ENCODE measurements around the gene SPOPL.

Gene SPOPL

DNA sequence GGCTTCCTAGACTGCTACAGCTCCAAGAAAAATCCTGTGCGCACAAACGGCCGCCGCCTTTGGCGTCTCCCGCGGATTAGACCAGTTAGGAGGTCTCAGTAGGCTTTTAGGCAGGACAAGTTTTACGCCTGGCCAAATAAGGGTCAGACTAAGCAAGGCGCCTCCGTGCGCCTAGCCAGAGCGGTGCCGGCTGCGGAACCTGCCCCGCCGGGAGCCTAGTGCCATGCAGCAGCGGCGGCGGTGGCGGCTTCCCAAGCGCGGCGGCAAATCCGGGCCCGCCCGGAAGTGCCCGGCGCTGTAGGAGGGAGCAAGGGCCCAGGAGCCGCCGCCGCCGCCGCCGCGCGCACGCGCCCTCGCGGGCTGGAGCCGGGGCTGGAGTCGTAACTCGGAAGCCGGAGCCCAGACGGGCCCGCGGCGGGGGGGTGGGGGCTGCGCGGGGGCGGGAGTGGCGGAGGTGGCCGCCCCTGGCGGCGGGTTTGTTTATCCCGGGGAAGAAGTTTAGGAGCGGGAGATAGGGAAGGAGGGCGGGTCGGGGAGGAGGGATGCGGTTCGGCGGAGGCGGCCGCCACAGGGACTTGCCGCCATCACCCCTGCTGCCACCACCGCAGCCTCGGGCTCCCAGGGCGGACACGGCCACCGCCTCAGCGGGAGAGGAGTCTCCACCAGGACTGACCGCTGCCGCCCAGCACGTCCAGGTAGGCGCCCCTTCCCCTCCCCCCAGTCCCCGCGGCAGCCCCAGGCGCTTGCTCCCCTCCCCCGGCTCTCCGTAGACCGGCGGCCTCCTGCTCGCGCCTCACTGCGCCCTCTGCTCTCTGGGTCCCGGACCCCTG lies at the start of gene SPOPL:
SPOPL (plus strand) TSS at position 346 of the 830 bp plus-strand sequence. CDS start 48,447 bp downstream, outside the sequence.
- peaks cover 16% of the 10 kb centered on the region; the same call in 1 of the 2 replicates for H3K4me1 ChIP-seq (ENCODE audit: low read length)
- DNase-seq, result peak; percentile 89
- H2AFZ ChIP-seq (ENCODE audit: low read length), result peak within 1 kb of the TSS; percentile 99
- H3K79me2 ChIP-seq (ENCODE audit: low read length), result peaks cover 45% of the 10 kb centered on the region
- H4K20me1 ChIP-seq (ENCODE audit: insufficient read depth, low read length), result 0 out of 2 replicates have a peak, but pooled peaks cover 5% of the 10 kb centered on the region
- no peaks in the 10 kb centered on the region for H3K9me3 ChIP-seq (replicated peaks; ENCODE audit: insufficient read depth, low read length)
- no peaks in the 10 kb centered on the region for H3K27me3 ChIP-seq (replicated peaks; ENCODE audit: insufficient read depth, low read length)
- H3K4me3 ChIP-seq (ENCODE audit: low read length), result peak within 1 kb of the TSS; percentile 90
- peak within 1 kb of the TSS; percentile 89 for H3K9ac ChIP-seq (ENCODE audit: low read length)
- peak within 1 kb of the TSS; percentile 68 for H3K27ac ChIP-seq (ENCODE audit: low read length)
- H3K9me2 ChIP-seq (replicated peaks; ENCODE audit: insufficient read depth, low read length), result no peaks in the 10 kb centered on the region
- H3K4me2 ChIP-seq (ENCODE audit: low read depth, low read length), result peak within 1 kb of the TSS; percentile 98
- TF ChIP-seq EZH2phosphoT487 (IDR thresholded peaks at IDR 0.05; ENCODE audit: low read length), result no peak
- TF ChIP-seq EZH2 (optimal IDR thresholded peaks at IDR 0.05; ENCODE audit: low read depth, low read length), result no peak
- TF ChIP-seq, protein P1, sequence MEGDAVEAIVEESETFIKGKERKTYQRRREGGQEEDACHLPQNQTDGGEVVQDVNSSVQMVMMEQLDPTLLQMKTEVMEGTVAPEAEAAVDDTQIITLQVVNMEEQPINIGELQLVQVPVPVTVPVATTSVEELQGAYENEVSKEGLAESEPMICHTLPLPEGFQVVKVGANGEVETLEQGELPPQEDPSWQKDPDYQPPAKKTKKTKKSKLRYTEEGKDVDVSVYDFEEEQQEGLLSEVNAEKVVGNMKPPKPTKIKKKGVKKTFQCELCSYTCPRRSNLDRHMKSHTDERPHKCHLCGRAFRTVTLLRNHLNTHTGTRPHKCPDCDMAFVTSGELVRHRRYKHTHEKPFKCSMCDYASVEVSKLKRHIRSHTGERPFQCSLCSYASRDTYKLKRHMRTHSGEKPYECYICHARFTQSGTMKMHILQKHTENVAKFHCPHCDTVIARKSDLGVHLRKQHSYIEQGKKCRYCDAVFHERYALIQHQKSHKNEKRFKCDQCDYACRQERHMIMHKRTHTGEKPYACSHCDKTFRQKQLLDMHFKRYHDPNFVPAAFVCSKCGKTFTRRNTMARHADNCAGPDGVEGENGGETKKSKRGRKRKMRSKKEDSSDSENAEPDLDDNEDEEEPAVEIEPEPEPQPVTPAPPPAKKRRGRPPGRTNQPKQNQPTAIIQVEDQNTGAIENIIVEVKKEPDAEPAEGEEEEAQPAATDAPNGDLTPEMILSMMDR (IDR thresholded peaks at IDR 0.05; ENCODE audit: low read length), result no peak
- H3F3A ChIP-seq (ENCODE audit: insufficient read depth, low read length), result peaks cover 6% of the 10 kb centered on the region; the same call in 1 of the 2 replicates
- no peaks in the 10 kb centered on the region for H3K36me3 ChIP-seq (replicated peaks; ENCODE audit: insufficient read depth, low read length)

DNA sequence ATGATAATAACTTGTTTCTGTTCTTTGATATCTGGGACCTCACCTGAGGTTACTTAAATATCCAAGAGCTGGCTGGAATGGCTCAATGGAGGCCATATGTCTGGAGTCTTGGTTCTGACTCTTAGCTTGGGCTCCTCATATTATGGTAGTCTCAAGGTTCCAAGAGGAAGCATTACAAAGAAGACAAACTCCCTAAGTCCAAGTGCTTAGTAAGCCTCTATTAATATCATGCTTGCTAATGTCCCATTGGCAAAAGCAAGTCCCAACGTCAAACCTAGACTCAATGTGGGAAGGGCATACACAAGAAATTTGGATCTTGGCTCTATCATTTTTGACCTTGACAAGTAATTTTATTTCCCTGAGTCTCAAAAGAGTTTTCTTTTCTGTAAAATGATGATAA lies 49.2 kb upstream of the SPOPL start:
- Histone ChIP-seq H3K27me3 (replicated peaks; ENCODE audit: insufficient read depth, low read length) (no peaks in the 10 kb centered on the region), H3K4me1 (ENCODE audit: low read length) (no peaks in the 10 kb centered on the region)

DNA sequence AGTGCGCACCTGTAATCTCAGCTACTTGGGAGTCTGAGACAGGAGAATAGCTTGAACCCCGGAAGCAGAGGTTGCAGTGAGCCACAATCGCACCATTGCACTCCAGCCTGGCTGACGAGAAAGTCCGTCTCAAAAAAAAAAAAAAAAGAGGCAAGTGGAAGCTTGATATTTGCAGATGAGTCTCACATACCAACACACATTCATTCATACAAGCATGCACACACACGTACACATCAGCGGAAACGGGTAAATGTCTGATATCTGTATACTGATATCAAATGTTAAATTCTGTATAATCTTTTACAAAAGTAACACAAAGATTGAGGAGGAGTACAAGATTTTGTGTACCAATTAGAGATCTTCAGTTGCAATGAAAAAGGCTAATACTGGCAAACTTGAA lies 47.8 kb upstream of the SPOPL start:
- H3K4me3 ChIP-seq (ENCODE audit: low read length), result no peak overlapping the region
- H3K4me2 ChIP-seq (ENCODE audit: low read depth, low read length), result no peak overlapping the region
- no peak overlapping the region for H3K27ac ChIP-seq (ENCODE audit: low read length)
- TF ChIP-seq EZH2 (optimal IDR thresholded peaks at IDR 0.05; ENCODE audit: low read depth, low read length) (no peak), EZH2phosphoT487 (IDR thresholded peaks at IDR 0.05; ENCODE audit: low read length) (no peak)
- TF ChIP-seq, protein P1 (IDR thresholded peaks at IDR 0.05; ENCODE audit: low read length), result no peak
- no peaks in the 10 kb centered on the region for H3K9me3 ChIP-seq (replicated peaks; ENCODE audit: insufficient read depth, low read length)
- no peaks in the 10 kb centered on the region for H4K20me1 ChIP-seq (ENCODE audit: insufficient read depth, low read length)
- no peaks in the 10 kb centered on the region for H3K36me3 ChIP-seq (replicated peaks; ENCODE audit: insufficient read depth, low read length)
- H3K79me2 ChIP-seq (ENCODE audit: low read length), result no peaks in the 10 kb centered on the region
- no peaks in the 10 kb centered on the region for H3K4me1 ChIP-seq (ENCODE audit: low read length)
- no peaks in the 10 kb centered on the region for H3F3A ChIP-seq (ENCODE audit: insufficient read depth, low read length)
- DNase-seq, result no peak
- H3K9me2 ChIP-seq (replicated peaks; ENCODE audit: insufficient read depth, low read length), result no peaks in the 10 kb centered on the region
- no peak overlapping the region for H2AFZ ChIP-seq (ENCODE audit: low read length)
- H3K27me3 ChIP-seq (replicated peaks; ENCODE audit: insufficient read depth, low read length), result no peaks in the 10 kb centered on the region
- H3K9ac ChIP-seq (ENCODE audit: low read length), result no peak overlapping the region

More for the DNA sequence above, 49.2 kb upstream of the SPOPL start:
- Histone ChIP-seq H3K27ac (ENCODE audit: low read length) (no peak overlapping the region), H3K4me2 (ENCODE audit: low read depth, low read length) (no peak overlapping the region), H4K20me1 (ENCODE audit: insufficient read depth, low read length) (no peaks in the 10 kb centered on the region), H3F3A (ENCODE audit: insufficient read depth, low read length) (no peaks in the 10 kb centered on the region), H3K9me3 (replicated peaks; ENCODE audit: insufficient read depth, low read length) (no peaks in the 10 kb centered on the region), H3K36me3 (replicated peaks; ENCODE audit: insufficient read depth, low read length) (no peaks in the 10 kb centered on the region), H2AFZ (ENCODE audit: low read length) (no peak overlapping the region), H3K9ac (ENCODE audit: low read length) (no peak overlapping the region), H3K79me2 (ENCODE audit: low read length) (no peaks in the 10 kb centered on the region), H3K9me2 (replicated peaks; ENCODE audit: insufficient read depth, low read length) (no peaks in the 10 kb centered on the region), H3K4me3 (ENCODE audit: low read length) (no peak overlapping the region)
- no peak for DNase-seq
- no peak for TF ChIP-seq EZH2 (optimal IDR thresholded peaks at IDR 0.05; ENCODE audit: low read depth, low read length)
- TF ChIP-seq, protein P1 (IDR thresholded peaks at IDR 0.05; ENCODE audit: low read length), result no peak
- no peak for TF ChIP-seq EZH2phosphoT487 (IDR thresholded peaks at IDR 0.05; ENCODE audit: low read length)
